WTC11 (cell line): ENCODE results near the gene ELMO1. TPM values are rescaled to one million over a fixed set of nuclear protein-coding genes. Genes with fewer than 3 reads are reported as not detected.

Source experiments
- ATAC-seq: fragments of 200-7000 bp; cut with Tn5 transposase; 2 replicates; pipeline ENCODE4 v1.10.0; 2021; ENCODE audit warnings: mild to moderate bottlenecking, moderate library complexity
- CTCF ChIA-PET: fragments of 300-600 bp; sonication (Branson Sonifier 250); formaldehyde crosslinking; loops from one replicate; lab custom pipeline; 2021; ENCODE audit warnings: antibody characterized with exemption; lab: Charles Lee
- POLR2A ChIA-PET: fragments of 350-600 bp; sonication (Branson Sonifier 250); formaldehyde crosslinking; loops from one replicate; lab custom pipeline; 2021; ENCODE audit warnings: antibody characterized with exemption; lab: Charles Lee
- DNase-seq: peaks from one replicate; pipeline ENCODE4 v3.0.0; 2021; ENCODE audit warnings: low spot score
- H3K27ac Mint-ChIP-seq: 2 replicates; pipeline ENCODE4 v1.8.0; 2021; ENCODE audit warnings: mixed read lengths
- H3K27me3 Mint-ChIP-seq: 2 replicates; pipeline ENCODE4 v1.8.0; 2021; ENCODE audit warnings: low read depth, mild to moderate bottlenecking, moderate library complexity, mixed read lengths
- H3K36me3 Mint-ChIP-seq: 2 replicates; pipeline ENCODE4 v1.8.0; 2021; ENCODE audit warnings: mixed read lengths
- H3K4me1 Mint-ChIP-seq: 2 replicates; pipeline ENCODE4 v1.8.0; 2022; ENCODE audit warnings: mixed read lengths
- H3K4me3 Mint-ChIP-seq: 2 replicates; pipeline ENCODE4 v1.8.0; 2021; ENCODE audit warnings: mild to moderate bottlenecking, moderate library complexity, mixed read lengths
- H3K9me3 Mint-ChIP-seq: 2 replicates; pipeline ENCODE4 v1.8.0; 2021; ENCODE audit warnings: mixed read lengths
- AFF4 ChIP-seq: sonication (generic); formaldehyde crosslinking; IDR thresholded peaks from 2 replicates; pipeline ENCODE4 v1.8.1; 2023; ENCODE audit warnings: mild to moderate bottlenecking, missing genetic modification reagents, borderline replicate concordance
- E2F4 ChIP-seq: sonication (generic); formaldehyde crosslinking; IDR thresholded peaks from 2 replicates; pipeline ENCODE4 v1.8.1; 2022; ENCODE audit warnings: low read depth, mild to moderate bottlenecking, moderate library complexity, missing genetic modification reagents, borderline replicate concordance
- ELF4 ChIP-seq: sonication (generic); formaldehyde crosslinking; IDR thresholded peaks from 2 replicates; pipeline ENCODE4 v1.8.1; 2022; ENCODE audit warnings: low read depth, mild to moderate bottlenecking, moderate library complexity, missing genetic modification reagents
- ETV6 ChIP-seq: sonication (generic); formaldehyde crosslinking; IDR thresholded peaks from 2 replicates; pipeline ENCODE4 v1.8.1; 2022; ENCODE audit warnings: mild to moderate bottlenecking, missing genetic modification reagents
- JAZF1 ChIP-seq: fragments of 250-450 bp; sonication (Bioruptor Pico); IDR thresholded peaks from 2 replicates; pipeline ENCODE4 v1.9.0; 2021; ENCODE audit warnings: moderate library complexity, mild to moderate bottlenecking, inconsistent platforms
- JUN ChIP-seq: sonication (generic); formaldehyde crosslinking; IDR thresholded peaks from 2 replicates; pipeline ENCODE4 v1.8.0; 2023; ENCODE audit warnings: mild to moderate bottlenecking, missing genetic modification reagents
- MXD4 ChIP-seq: fragments of 250-450 bp; sonication (Bioruptor Pico); IDR thresholded peaks from 2 replicates; pipeline ENCODE4 v1.8.0; 2021; ENCODE audit warnings: mild to moderate bottlenecking, moderate library complexity, borderline replicate concordance
- NFYB ChIP-seq: sonication (generic); formaldehyde crosslinking; conservative IDR thresholded peaks from 2 replicates; pipeline ENCODE4 v1.8.0; 2022; ENCODE audit warnings: low read depth, missing genetic modification reagents
- ZBTB21 ChIP-seq: sonication (generic); formaldehyde crosslinking; IDR thresholded peaks from 2 replicates; pipeline ENCODE4 v1.8.1; 2023; ENCODE audit warnings: mild to moderate bottlenecking, missing genetic modification reagents, borderline replicate concordance
- ZMAT4 ChIP-seq: fragments of 250-450 bp; sonication (Bioruptor Pico); IDR thresholded peaks from 2 replicates; pipeline ENCODE4 v1.9.0; 2021; ENCODE audit warnings: mild to moderate bottlenecking
- ZNF138 ChIP-seq: sonication (generic); formaldehyde crosslinking; conservative IDR thresholded peaks from 2 replicates; pipeline ENCODE4 v1.8.1; 2022; ENCODE audit warnings: mild to moderate bottlenecking, moderate library complexity, missing genetic modification reagents
- ZNF263 ChIP-seq: sonication (generic); formaldehyde crosslinking; IDR thresholded peaks from 2 replicates; pipeline ENCODE4 v1.8.1; 2022; ENCODE audit warnings: low read depth, mild to moderate bottlenecking, moderate library complexity, missing genetic modification reagents
- ZNF281 ChIP-seq: sonication (generic); formaldehyde crosslinking; IDR thresholded peaks from 2 replicates; pipeline ENCODE4 v1.8.0; 2023; ENCODE audit warnings: mild to moderate bottlenecking, missing genetic modification reagents
- total RNA-seq: library from RNA; stranded (reverse); gene quantifications from 3 replicates; pipeline ENCODE4 v1.2.3, GENCODE V29; 2021
- TF ChIP-seq, protein P1 (sequence below): fragments of 250-450 bp; sonication (Bioruptor Pico); conservative IDR thresholded peaks from 2 replicates; pipeline ENCODE4 v1.9.0; 2021; ENCODE audit warnings: mild to moderate bottlenecking
- TF ChIP-seq, protein P2 (sequence below): fragments of 200-600 bp; IDR thresholded peaks from 2 replicates; pipeline ENCODE4 v1.8.0; 2022; ENCODE audit warnings: antibody characterized with exemption
- TF ChIP-seq, protein P3 (sequence below): sonication (generic); formaldehyde crosslinking; IDR thresholded peaks from 2 replicates; pipeline ENCODE4 v1.8.1; 2022; ENCODE audit warnings: mild to moderate bottlenecking, moderate library complexity, missing genetic modification reagents
- TF ChIP-seq, protein P4 (sequence below): sonication (generic); formaldehyde crosslinking; IDR thresholded peaks from 2 replicates; pipeline ENCODE4 v1.8.1; 2022; ENCODE audit warnings: missing genetic modification reagents, borderline replicate concordance

ELMO1 gene
- total RNA-seq, 1 experiment from 2014 or later = 19.4 TPM

DNA sequence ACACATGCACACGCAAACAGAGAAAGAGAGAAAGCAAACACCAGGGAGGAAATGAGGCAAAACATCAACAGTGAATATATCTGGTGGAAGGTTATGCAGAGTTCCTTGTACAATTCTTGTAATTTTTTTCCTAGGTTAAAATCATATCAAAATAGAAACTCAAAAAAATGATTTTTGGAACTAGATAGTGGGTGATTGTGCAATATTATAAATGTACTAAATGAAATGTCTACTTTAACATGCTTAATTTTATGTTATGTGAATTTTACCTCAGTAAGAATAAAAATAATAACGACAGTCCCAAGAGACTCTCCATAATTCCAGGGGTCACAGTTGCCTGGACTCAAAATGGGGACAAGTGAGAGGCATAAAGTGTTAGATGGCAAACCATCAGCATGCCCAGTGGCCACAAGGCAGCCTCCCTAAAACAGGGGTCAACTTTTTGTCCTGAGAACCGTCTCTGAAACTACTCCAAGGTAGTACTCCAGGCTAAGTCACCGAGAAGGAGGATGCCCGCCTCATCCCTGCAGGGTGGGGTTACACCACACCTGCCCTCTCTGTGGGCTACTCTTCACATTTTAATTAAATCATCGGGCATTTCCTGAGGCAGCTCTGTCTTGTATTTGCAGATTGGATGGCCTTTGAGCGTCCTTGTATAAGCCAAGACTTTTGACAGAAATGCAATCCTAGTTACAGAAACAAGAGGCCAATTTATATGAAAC lies 267.7 kb downstream of the ELMO1 start:
- Mint-ChIP-seq H3K4me1 (peaks cover 19% of the 10 kb centered on the region), H3K9me3 (peaks cover 8% of the 10 kb centered on the region), H3K36me3 (peaks cover 6% of the 10 kb centered on the region), H3K27ac (peak overlapping the region; percentile 58; the same call in 1 of the 2 replicates), H3K27me3 (no peaks in the 10 kb centered on the region), H3K4me3 (peak overlapping the region; percentile 16; the same call in 1 of the 2 replicates)
- ATAC-seq (peak; percentile 68), DNase-seq (no peak)
- ChIA-PET POLR2A (no interaction called here), CTCF (interaction anchor here (0.6 to 4.3 kb wide), 17 partner anchors 20 to 740 kb away, joined by 3 to 81 read pairs (median 6); no protein-coding TSS in a partner anchor)
- TF ChIP-seq ZMAT4 (CRISPR knock-in tag) (no peak), E2F4 (CRISPR knock-in tag) (no peak), ELF4 (no peak), AFF4 (CRISPR knock-in tag) (no peak), MXD4 (CRISPR knock-in tag) (no peak), ZNF281 (CRISPR knock-in tag) (no peak), NFYB (CRISPR knock-in tag) (no peak), ZNF138 (no peak), ZNF263 (CRISPR knock-in tag) (no peak)
- TF ChIP-seq, protein P1, sequence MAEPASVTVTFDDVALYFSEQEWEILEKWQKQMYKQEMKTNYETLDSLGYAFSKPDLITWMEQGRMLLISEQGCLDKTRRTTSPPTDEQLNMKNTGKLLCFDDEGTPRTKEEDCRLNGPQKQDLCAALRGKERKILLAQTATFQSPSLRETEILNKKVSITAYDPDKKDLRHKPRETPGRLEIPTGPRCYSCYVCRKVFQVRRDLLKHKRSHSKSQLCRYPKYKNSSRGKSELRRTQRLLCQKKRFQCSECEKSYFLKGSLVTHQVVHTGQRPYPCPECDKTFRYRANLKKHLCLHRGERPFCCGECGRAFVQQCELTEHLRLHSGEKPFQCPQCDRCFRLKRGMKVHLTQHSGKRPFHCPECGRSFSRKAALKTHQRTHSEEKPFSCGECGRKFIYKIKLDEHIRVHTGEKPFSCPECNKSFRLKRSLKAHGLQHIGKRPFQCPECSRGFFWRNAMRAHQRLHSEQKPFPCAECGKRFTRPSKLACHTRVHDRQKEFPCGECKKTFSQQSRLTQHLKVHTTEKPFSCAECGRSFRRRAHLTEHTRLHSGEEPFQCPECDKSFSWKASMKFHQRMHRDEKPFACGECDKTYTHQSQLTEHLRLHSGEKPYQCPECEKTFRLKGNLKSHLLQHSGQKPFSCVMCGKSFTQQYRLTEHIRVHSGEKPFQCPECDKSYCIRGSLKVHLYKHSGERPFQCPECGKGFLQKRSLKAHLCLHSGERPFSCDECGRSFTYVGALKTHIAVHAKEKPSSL (CRISPR knock-in tag) = no peak

DNA sequence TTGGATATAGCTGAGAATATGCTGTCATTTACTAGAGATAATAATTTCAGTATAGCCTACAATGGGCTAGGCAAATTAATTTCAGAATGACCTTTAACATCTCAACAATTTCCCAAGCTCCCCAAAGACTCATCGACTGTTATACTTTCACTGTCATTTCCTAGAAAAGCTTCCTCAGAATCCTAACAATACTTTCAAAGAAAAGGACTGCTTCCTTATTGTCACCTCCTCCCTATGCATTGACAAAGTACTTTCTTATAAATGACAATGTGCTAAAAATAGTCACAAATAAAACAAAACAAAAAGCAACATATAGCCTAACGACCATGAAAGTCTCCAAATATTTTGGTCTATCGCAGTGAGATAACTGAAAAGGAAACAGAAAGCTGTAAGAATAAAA lies 272.6 kb downstream of the ELMO1 start:
- DNase-seq = no peak
- Mint-ChIP-seq H3K9me3 (peaks cover 8% of the 10 kb centered on the region), H3K4me3 (no peak overlapping the region), H3K36me3 (peaks cover 6% of the 10 kb centered on the region), H3K27ac (no peak overlapping the region), H3K4me1 (peaks cover 10% of the 10 kb centered on the region), H3K27me3 (no peaks in the 10 kb centered on the region)
- ChIA-PET POLR2A (no interaction called here), CTCF (no interaction called here)
- no peak for ATAC-seq
- TF ChIP-seq, protein P2, sequence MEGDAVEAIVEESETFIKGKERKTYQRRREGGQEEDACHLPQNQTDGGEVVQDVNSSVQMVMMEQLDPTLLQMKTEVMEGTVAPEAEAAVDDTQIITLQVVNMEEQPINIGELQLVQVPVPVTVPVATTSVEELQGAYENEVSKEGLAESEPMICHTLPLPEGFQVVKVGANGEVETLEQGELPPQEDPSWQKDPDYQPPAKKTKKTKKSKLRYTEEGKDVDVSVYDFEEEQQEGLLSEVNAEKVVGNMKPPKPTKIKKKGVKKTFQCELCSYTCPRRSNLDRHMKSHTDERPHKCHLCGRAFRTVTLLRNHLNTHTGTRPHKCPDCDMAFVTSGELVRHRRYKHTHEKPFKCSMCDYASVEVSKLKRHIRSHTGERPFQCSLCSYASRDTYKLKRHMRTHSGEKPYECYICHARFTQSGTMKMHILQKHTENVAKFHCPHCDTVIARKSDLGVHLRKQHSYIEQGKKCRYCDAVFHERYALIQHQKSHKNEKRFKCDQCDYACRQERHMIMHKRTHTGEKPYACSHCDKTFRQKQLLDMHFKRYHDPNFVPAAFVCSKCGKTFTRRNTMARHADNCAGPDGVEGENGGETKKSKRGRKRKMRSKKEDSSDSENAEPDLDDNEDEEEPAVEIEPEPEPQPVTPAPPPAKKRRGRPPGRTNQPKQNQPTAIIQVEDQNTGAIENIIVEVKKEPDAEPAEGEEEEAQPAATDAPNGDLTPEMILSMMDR = no peak
- TF ChIP-seq ZBTB21 (CRISPR knock-in tag) (no peak), ETV6 (CRISPR knock-in tag) (no peak), JUN (CRISPR knock-in tag) (no peak), ELF4 (no peak), JAZF1 (CRISPR knock-in tag) (no peak)
- TF ChIP-seq, protein P3, sequence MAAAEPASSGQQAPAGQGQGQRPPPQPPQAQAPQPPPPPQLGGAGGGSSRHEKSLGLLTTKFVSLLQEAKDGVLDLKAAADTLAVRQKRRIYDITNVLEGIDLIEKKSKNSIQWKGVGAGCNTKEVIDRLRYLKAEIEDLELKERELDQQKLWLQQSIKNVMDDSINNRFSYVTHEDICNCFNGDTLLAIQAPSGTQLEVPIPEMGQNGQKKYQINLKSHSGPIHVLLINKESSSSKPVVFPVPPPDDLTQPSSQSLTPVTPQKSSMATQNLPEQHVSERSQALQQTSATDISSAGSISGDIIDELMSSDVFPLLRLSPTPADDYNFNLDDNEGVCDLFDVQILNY (CRISPR knock-in tag) = no peak
- TF ChIP-seq, protein P4, sequence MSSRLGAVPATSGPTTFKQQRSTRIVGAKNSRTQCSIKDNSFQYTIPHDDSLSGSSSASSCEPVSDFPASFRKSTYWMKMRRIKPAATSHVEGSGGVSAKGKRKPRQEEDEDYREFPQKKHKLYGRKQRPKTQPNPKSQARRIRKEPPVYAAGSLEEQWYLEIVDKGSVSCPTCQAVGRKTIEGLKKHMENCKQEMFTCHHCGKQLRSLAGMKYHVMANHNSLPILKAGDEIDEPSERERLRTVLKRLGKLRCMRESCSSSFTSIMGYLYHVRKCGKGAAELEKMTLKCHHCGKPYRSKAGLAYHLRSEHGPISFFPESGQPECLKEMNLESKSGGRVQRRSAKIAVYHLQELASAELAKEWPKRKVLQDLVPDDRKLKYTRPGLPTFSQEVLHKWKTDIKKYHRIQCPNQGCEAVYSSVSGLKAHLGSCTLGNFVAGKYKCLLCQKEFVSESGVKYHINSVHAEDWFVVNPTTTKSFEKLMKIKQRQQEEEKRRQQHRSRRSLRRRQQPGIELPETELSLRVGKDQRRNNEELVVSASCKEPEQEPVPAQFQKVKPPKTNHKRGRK = no peak
